Activated T-cell treated with anti-CD3 and anti-CD28 coated beads for 1 hour (primary cell): ENCODE results near the gene CTCF.

Source experiments
- DNase-seq: peaks from one replicate; pipeline ENCODE4 v3.0.0-alpha.2; 2020; ENCODE audit warnings: low read depth

The CTCF gene

DNA sequence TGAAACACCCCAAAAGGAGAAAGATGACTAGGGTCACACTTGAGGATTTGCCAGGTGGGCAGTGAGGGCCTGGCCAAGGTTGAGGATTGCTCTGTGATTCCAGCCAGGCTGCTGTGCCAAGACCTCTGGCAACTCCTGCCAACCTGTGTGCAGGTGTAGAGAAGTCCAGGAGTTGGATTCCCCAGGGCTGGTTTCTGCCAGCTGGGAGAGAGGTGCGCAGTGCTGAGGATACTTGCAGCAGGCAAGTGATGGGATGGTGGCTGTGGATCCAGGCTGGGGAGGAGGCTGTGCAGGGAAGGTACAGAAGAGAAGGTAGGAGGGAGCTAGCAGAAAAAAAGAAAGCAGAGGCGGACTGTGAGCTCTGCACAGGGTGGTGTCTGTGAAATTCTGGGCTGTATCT is 27.1 kb upstream of the CTCF start:
- no peak for DNase-seq

DNA sequence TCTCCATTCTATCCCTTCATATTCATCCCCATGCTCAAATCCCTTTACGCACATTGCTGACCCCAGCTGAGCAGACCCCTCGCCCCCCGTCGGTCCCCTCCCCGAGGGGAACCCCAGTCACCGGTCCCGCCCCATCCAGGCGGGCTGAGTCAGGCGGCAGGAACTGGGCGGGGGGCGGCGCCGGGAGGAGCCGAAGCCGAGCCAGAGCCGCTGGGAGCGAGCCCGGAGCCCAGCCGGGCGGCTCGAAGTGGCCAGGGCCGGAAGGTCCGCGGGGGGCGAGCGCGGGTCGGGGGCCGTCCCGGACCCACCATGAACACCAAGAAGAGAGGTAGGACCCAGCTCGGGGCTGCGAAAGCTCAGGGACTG is 25.1 kb upstream of the CTCF start:
- peak; percentile 35 for DNase-seq

DNA sequence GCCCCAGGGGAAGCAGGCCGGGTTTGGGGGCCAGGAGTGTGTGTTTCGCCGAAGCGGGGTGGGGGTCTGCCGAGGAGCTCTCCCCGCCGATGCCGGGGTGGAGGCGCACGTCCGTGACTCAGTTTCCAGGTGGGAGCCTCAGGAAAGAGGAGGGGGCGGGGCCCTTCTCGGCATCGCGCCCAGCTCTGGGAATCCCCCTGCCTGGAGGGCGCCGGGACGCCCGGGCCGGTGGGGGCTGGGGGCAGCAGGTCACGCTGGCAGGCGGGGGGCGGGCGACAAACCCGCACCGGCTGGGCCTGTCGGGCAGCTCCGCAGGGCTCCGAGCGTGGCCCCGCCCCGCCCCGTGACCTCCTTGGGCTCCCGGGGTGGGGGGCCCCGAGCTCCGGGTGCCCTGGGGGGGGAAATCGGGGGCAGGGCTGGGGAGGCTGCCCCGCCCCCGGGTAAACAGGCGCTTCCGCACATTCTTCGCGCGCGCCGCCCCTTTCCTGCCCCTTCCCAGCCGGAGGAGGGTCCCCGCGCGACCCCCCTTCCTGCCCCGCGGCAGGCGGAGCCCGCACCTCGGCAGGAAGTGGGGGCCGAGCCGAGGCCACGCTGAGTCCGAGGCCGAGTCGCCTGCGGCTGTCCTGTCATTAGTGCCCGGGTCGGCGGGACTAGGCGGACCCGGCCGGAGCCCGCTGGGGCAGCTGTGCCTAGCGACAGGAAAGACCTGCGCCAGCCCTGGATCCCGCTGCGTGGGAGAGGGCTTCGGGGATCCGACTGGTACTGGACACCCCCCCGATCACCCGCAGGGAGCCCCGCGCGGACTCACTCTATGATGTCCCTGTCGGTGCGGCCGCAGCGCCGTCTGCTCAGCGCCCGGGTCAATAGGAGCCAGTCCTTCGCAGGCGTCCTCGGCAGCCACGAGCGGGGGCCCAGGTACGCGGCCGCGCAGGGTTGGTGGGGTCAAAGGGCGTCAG is 24.4 kb upstream of the CTCF start:
- peak; percentile 58 for DNase-seq

DNA sequence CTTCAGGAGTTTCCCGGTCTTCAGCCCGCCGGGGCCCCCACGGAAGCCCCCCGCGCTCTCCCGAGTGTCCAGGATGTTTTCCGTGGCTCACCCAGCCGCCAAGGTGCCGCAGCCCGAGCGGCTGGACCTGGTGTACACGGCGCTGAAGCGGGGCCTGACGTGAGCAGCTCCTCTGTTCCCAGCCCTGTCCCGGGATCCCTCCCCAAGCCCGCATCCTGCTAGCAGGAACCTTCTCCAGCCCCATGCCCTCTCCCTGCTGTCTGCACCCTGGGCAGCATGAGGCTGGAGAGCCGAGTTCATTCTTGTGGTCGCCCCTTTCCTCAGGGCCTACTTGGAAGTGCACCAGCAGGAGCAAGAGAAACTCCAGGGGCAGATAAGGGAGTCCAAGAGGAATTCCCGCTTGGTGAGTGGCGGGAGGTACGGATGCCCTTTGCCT is 23.6 kb upstream of the CTCF start:
- no peak for DNase-seq

DNA sequence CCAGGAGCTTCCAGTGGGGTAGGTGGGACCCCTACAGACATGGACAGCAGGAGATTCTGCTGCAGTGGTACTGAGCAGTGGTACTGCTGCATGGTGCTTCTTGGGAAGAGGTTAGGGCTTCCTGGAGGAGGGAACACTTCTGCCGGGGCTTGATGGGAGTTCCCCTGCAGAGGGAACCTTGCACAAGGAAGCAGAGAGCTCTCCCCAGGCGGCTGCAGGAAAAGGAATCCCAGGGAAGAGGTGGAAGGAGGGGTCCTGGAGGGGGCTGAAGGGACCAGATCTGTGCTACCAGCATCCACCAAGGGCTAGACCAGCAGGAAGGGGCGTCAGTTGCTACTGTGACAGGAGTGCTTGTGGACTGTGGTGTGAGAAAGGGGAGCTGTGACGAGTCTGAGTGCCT is 23.1 kb upstream of the CTCF start:
- no peak for DNase-seq

DNA sequence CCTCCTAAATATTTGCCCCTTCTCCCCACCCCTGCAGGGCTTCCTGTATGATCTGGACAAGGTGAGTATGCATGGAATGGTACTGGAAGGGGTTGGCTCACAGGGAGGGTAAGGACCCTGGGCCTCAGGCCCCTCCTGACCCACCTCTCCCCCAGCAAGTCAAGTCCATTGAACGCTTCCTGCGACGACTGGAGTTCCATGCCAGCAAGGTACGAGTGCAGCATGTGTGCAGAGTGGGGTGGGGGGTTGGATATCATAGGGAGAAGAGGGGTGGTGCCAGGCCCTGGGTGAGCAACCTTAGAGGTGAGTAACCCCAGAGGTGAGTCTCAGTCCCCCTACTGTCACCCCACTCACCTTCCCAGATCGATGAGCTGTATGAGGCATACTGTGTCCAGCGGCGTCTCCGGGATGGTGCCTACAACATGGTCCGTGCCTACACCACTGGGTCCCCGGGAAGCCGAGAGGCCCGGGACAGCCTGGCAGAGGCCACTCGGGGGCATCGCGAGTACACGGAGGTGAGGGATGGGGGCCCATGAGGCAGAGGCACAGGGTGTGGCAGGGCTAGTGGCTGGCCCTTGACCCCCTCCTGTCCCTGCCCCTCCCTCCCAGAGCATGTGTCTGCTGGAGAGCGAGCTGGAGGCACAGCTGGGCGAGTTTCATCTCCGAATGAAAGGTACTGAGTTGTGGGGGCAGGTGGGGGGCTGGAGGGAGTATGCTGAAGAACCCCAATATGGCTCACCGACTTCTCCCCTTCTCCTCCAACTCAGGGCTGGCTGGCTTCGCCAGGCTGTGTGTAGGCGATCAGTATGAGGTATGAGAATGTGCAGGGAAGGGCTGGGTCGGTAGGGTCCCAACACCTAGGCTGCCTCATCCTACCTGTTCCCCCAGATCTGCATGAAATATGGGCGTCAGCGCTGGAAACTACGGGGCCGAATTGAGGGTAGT is 22.4 kb upstream of the CTCF start:
- no peak for DNase-seq

DNA sequence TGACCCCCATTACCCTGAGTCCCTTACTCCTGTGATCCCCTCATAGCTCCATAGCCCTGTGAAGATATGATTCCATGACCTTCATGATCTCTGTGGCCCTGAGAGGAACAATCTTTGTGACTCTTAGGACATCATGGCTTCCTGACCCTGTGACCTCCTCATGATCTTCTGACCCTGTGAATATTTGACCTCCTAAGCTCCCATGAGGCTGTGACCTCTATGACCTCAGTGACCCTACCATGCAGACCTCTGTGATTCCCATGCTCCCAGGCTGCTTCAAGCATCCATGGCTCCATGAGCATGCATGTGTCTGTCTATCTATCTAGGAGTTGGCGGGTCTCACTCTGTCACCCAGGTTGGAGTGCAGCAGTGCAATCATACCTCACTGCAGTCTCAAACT is 21.6 kb upstream of the CTCF start:
- DNase-seq, result no peak

DNA sequence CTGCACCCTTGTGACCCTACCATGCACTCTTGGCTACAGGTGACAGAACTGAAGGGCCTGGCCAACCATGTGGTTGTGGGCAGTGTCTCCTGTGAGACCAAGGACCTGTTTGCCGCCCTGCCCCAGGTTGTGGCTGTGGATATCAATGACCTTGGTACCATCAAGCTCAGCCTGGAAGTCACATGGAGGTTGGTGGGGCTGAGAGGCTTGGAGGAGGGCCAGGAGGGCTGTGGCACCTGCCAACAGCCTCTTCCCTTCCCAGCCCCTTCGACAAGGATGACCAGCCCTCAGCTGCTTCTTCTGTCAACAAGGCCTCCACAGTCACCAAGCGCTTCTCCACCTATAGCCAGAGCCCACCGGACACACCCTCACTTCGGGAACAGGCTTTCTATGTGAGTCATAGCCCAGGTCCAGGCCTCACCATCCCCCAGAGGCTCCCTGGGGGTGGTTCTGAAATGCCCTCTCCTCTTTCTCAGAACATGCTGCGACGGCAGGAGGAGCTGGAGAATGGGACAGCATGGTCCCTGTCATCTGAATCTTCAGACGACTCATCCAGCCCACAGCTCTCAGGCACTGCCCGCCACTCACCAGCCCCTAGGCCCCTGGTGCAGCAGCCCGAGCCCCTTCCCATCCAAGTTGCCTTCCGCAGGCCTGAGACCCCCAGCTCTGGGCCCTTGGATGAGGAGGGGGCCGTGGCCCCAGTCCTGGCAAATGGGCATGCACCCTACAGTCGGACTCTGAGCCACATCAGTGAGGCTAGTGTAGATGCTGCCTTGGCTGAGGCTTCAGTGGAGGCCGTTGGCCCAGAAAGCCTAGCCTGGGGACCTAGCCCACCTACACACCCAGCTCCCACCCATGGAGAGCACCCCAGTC is 20.7 kb upstream of the CTCF start:
- DNase-seq, result no peak

DNA sequence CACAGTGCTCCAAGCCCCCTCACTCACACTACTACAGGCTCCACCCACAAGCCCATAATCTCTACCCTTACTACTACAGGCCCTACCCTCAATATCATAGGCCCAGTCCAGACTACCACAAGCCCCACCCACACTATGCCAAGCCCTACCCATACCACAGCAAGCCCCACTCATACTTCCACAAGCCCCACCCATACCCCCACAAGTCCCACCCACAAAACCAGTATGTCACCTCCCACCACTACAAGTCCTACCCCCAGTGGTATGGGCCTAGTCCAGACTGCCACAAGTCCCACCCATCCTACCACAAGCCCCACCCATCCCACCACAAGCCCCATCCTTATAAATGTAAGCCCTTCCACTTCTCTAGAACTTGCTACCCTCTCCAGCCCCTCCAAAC is 19.9 kb upstream of the CTCF start:
- peak; percentile 51 for DNase-seq

DNA sequence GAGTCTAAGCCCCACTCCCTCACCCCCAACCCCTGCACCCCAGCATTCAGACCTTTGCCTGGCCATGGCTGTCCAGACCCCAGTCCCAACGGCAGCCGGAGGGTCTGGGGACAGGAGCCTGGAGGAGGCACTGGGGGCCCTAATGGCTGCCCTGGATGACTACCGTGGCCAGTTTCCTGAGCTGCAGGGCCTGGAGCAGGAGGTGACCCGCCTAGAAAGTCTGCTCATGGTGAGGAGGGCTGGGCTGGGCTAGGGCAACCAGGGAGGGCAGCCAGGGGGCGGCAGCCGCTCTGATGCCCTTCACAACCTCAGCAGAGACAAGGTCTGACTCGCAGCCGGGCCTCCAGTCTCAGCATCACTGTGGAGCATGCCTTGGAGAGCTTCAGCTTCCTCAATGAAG is 19.3 kb upstream of the CTCF start:
- DNase-seq, result no peak

DNA sequence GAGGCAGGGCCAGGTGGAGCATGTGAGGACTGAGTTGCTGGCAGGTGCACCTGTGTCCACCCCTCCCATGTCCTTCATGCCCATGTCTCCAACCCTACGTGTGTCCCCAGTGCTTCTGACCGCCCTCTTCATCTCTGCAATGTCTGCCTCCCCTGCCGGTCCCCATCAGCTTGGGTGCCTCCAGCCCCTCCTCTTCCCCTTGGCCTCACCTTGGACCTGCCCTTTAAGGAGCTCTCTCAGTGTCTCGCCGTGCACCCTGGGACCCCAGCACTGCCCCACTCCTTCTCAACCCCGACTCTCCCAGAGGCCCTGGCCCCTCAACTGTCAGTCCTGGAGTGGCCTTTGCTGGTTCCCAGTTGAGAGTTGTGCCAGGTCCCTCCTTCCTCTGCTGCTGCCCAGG is 18.7 kb upstream of the CTCF start:
- no peak for DNase-seq

DNA sequence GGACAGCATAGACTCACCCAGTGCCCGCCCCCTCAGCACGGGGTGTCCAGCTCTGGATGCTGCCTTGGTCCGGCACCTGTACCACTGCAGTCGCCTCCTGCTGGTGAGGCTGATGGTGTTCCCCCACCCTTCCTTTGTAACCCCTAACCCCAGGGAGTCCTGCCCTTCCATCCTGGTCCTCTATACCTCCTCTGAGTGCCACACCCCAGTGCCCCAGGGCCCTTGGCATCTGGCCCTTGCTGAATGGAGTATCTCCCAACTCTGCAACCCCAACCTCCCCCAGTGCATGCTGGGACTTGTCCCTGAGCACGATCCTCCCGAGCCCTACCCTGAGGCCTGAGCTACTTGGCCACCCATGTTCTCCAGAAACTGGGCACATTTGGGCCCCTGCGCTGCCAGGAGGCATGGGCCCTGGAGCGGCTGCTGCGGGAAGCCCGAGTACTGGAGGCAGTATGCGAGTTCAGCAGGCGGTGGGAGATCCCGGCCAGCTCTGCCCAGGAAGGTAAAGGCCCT is 17.9 kb upstream of the CTCF start:
- DNase-seq, result no peak

DNA sequence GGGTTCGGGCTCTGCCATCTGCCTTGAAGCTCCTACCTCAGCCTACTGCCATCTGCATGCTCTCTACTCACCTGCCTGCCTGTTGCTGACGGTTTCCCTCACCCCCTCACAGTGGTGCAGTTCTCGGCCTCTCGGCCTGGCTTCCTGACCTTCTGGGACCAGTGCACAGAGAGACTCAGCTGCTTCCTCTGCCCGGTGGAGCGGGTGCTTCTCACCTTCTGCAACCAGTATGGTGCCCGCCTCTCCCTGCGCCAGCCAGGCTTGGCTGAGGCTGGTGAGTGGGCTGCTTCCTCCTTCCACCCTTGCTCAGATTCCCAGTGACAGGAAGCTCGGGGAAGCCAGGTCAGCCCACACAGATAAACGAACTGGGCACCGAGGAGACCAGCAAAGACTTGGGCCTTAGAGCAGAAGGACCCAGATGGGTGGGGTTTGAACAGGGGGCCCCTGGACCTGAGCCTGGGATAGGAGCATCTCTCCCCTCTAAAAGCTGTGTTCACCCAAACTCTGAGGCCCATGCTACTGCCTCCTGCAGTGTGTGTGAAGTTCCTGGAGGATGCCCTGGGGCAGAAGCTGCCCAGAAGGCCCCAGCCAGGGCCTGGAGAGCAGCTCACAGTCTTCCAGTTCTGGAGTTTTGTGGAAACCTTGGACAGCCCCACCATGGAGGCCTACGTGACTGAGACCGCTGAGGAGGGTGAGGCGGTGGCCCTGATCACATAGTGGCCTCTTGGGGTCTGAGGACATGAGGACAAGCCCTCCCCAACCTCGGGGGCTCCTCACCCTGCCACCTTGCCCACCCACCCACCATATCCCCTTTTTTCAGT is 17.3 kb upstream of the CTCF start:
- no peak for DNase-seq

DNA sequence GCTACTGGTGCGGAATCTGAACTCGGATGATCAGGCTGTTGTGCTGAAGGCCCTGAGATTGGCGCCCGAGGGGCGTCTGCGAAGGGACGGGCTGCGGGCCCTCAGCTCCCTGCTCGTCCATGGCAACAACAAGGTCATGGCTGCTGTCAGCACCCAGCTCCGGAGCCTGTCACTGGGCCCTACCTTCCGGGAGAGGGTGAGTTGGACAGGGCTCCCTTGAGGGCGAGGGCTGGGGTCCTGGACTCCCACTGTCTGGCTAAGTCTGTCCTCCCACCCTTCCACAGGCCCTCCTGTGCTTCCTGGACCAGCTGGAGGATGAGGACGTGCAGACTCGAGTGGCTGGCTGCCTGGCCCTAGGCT is 16.7 kb upstream of the CTCF start:
- DNase-seq, result no peak

DNA sequence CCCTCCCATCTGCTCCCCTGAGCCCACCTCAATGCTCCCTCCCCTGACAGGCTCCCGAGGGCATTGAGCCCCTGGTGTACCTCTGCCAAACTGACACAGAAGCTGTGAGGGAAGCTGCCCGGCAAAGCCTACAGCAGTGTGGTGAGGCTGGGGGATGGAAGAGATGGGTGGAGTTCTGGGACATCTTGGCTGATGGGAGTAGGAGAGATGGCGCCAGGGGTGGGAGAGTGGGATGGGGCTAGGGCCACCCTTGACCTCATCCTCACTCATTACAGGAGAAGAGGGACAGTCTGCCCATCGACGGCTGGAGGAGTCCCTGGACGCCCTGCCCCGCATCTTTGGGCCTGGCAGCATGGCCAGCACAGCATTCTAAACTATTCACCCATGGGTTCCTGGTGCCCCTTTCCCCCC is 16.2 kb upstream of the CTCF start:
- DNase-seq, result no peak

DNA sequence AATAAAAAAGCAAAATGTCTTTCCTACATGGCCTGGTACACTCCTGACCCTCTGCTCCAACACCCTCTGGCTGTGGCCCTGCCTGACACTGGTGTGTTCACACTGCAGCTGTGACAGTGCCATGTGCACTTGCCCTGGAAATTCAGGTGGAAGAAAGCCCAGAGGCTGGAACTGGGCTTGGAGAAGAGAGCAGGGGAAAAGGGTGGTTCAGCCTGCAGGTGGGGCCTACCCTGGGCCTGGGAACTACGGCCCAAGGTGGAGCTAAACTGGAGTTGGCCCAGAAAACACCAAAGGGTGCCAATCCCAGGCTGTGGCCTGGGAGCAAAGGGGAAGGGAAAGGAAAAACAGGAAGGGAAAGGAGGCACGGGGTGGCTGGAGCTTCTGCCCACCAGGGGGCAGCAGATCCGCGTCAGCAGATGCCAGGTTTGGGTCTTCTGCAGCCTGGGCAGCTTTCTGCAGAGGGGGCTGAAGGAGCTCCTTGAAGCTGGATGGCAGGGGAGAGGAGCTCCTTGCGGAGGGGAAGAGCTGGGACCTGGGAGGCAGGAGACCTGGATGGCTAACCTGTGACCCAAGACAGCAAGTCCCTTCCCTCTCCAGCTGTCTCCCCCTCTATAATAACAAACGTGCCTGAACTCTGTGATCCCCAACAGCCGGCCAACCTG is 15.4 kb upstream of the CTCF start:
- peak; percentile 68 for DNase-seq

DNA sequence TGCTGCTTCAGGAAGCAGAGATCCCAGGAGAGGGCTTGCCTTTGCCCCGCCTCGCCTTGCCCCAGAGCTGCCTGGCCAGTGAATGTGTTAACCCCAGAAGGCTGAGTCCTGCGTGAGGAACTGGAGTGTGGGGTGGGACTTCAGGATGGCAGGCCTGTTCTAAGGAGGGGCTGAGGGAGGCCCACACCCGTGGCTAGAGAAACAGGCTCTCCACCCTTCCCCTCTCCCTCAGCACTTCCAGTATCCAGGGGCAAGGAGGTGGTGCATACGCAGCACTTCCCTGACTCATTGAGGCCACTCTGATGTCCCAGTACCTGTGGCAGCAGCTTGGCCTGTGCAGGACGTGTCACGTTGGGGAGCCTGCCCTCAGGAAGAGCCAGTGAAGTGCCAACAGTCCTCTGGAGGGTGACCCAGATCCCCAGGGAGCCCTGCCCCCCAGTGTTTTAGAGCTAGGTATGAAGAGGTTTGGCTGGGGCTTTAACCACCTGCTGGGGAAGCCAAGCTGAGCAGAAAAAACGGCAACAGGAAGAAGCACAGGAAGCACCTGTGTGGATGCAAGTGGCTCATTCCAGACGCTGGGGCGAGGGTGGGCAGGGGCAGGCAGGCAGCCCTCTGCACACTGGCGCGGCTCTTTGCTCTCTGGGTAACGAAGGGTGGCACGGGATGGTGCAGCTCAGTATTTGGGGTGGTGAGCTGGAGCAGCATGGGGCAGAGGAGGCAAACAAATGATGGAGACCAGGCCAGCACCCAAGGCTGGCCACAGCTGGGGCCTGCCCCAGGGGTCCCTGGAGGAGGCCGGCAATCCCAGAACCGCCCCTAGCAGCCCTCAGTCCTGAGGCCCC is 14.7 kb upstream of the CTCF start:
- peak; percentile 41 for DNase-seq

DNA sequence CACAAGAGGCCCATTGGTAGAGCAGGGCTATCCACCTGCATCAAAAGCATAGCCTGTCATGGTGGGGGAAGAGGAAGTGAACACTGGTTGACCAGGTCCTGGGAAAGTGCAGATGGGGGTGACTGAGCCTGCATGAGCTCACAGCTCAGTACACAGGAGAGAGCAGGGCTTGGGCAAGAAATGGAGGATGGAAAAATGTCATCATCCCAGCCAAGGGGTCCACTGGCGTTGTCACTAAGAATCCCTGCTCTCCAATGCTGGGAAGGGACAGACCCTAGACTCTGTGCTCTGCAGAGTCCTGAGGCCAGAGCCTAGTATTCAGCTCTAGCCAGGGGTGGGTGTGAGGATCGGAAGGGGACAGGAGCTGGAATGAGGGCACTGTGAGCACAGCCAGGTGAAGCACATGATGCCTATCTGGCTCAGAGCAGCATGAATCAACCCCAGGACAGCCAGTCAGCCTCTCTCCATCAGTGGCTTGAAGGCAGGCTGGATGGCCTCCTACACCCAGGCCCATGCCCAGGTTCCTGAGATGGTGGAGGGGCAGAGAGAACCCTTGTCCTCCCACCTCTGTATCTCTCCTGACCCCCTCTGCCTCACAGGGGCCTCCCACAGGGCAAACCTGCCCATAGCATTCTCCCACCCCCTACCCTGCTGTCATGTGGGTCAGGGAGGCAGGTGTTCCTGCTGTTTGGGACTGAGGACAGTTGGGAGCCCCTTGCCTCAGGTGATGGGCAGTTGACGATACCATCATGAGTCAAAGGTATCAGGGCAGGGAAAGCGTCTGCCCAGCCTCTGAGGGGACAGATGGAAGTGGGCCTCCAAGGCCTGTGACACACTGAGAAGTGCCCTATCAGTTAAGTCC is 13.8 kb upstream of the CTCF start:
- DNase-seq, result no peak
